NOMO-1 treated with dmso at 0.1 percent for 144 hours (cell line): ENCODE measurements around the gene LRRK1.
A peak's percentile ranks its signal among the peaks of the same experiment; 100 is the strongest.

Experiments used
- DNase-seq: peaks from one replicate; lab custom pipeline; 2025; ENCODE audit not compliant: unreplicated experiment; lab: John Stamatoyannopoulos, UW

The LRRK1 gene

GRCh38 chr15:101020451-101020850 is 101.3 kb downstream of the LRRK1 start:
- DNase-seq: no peak

- DNase-seq: no peak
Observed at GRCh38 chr15:101020945-101021344, 101.8 kb downstream of the LRRK1 start.

DNA sequence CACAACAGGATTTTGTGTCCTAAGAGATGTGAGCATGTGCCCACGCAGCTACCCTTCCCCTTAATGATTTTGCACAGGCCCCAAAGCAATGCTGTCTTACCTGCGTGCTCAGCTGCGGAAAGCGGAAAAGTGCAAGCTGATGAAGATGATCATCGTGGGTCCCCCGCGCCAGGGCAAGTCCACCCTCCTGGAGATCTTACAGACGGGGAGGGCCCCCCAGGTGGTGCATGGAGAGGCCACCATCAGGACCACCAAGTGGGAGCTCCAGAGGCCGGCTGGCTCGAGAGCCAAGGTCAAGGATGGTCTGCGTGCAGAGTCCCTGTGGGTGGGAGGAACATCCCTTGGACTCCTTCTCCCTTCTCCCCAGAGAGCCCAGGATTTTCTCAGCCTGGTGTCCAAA is 103.1 kb downstream of the LRRK1 start:
- DNase-seq: no peak

- no peak for DNase-seq
Observed at GRCh38 chr15:101022876-101023275, 103.7 kb downstream of the LRRK1 start.

GRCh38 chr15:101023501-101024072 is 104.4 kb downstream of the LRRK1 start:
- DNase-seq: no peak

- DNase-seq: no peak
Observed at GRCh38 chr15:101024073-101024695, 105.0 kb downstream of the LRRK1 start.

- DNase-seq: no peak
Observed at GRCh38 chr15:101024706-101025500, 105.7 kb downstream of the LRRK1 start.

GRCh38 chr15:101025501-101025885 is 106.3 kb downstream of the LRRK1 start:
- DNase-seq: no peak

- no peak for DNase-seq
Observed at GRCh38 chr15:101025896-101026631, 106.9 kb downstream of the LRRK1 start.

DNA sequence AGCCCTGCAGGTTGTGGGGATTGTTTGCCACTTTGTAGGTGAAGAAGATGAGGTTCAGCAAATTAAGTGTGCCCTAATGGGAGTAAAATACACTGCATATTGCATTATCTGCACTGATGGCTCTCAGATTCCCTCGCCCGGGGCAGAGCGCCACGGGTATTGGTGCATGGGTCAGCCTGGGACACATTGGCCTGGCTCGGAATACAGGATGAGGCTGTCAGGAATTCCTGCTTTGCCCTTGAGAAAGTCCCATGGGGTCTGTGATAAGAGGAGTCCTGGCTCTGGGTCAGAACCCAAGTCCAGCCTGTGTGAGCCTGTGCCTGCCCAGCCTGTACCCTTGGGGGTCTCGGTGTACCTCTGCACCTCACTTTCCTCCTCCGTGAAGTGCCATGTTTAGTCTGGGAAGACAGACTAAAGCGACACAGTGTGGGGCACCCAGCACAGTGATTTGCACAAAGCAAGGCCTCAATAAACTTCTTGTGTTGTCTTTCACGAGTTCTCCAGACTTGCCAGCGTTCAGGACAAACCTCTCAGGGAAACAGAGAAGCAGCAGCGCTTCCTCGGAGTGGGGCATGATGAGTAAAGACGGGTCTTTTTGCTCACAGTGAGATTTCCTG is 107.6 kb downstream of the LRRK1 start:
- no peak for DNase-seq

DNA sequence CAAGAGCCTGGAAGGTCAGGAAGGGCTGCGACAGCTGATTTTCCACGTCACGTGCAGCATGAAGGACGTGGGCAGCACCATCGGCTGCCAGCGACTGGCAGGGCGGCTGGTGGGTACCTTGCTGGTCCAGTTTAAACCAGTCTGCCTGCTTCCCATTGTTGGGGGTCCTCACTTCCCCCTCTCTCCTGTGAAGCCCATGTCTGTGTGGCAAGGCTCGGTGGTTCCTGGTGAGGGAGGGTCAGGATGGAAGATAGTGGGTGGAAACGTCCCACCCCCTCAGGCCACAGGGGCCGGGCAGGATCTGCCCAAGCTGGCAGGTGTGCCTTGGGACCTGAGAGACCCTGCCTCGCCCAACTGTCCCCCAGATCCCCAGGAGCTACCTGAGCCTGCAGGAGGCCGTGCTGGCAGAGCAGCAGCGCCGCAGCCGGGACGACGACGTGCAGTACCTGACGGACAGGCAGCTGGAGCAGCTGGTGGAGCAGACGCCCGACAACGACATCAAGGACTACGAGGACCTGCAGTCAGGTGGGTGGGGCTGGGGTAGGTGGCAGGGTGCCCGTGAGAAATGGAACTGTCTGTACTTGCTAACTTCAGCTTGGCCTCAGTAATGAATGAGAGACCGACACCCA is 108.2 kb downstream of the LRRK1 start:
- no peak for DNase-seq

DNA sequence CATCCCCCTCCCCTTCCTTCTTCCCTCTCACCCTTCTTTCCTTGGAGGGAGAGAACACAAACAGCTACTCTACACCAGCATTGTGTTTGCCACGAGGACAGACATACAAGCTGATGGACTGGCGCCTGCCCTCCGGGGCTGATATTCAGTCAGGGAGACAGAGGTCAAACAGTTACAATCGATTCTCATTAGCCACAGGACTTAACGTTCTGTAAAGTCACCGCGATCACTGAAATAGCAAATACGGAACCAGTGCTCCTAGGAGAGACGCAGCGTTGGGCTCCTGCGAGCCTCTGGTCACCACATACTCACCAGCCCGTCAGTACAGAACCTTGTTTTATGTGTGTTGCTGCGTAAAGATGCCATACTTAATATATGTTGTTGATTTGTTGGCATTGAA is 108.8 kb downstream of the LRRK1 start:
- no peak for DNase-seq

DNA sequence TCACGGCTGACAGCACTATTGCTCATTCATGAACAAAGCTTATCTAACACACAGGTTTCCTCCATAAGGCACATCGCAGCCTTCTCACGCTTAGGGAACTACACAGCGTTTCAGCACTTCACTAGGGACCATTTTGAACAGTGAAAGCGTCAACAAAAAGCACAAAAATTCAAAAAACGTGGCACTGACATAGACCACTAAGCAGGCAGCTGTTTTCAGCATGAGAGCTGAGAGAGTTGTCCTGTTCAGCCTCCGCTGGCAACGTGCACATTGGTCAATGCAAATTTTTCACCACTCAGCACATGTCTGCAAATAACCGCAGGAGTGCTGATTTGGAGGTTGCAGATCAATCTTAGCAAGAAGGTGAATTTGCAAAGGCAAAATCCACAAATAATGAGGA is 109.2 kb downstream of the LRRK1 start:
- no peak for DNase-seq

- no peak for DNase-seq
Observed at GRCh38 chr15:101028772-101029438, 109.7 kb downstream of the LRRK1 start.

- no peak for DNase-seq
Observed at GRCh38 chr15:101029971-101030661, 111.0 kb downstream of the LRRK1 start.

DNA sequence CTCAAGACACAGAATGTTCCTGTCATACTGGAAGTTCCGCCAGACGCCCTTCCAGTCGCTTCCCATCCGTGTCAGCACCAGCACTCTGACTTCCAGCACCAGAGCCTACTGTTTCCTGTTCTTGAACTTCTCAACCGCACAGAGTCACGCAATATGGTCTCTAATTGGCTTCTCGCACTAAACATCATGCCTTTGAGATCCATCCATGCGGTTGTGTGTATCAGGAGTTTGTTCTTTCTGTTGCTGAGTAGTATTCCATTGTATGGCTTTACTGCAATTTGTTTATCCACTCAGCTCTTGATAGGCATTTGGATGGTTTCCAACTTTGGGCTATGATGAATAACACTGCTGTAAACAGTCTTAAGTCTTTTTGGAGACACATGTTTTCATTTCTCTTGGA is 112.1 kb downstream of the LRRK1 start:
- no peak for DNase-seq

DNA sequence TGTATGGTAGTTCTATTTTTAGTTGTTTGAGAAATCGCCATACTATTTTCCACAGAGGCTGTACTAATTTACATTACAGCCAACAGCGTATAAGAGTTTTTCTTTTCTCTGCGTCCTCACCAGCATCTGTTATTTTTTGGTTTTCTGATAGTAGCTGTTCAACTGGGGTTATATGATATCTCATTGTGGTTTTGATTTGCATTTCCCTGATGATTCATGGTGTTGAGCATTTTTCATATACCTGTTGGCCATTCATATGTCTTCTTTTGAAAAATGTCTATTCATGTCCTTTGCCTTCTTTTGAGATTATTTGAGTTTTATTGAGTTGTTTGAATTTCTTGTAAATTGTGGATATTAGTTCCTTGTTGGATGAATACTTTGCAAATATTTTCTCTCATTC is 114.6 kb downstream of the LRRK1 start:
- no peak for DNase-seq

- peak; percentile 18 for DNase-seq
Observed at GRCh38 chr15:101035611-101036010, 116.5 kb downstream of the LRRK1 start.

- DNase-seq: no peak
Observed at GRCh38 chr15:101036189-101036588, 117.0 kb downstream of the LRRK1 start.
